Measurements from ENCODE around the gene C5. TPM values are rescaled to one million over a fixed set of nuclear protein-coding genes. Genes with fewer than 3 reads are reported as not detected.

C5 gene
- total RNA-seq, 1 experiment from 2014 or later, result 0.66 TPM

- TF ChIP-seq EGR1 (IDR thresholded peaks at IDR 0.05; ENCODE audit: low read depth), result no peak
- no peak for TF ChIP-seq FOSL1 (IDR thresholded peaks at IDR 0.05; ENCODE audit: low read depth)
- no peak for TF ChIP-seq EZH2 (IDR thresholded peaks at IDR 0.05)
- TF ChIP-seq JUND (IDR thresholded peaks at IDR 0.05), result no peak
- TF ChIP-seq CEBPB (IDR thresholded peaks at IDR 0.05; ENCODE audit: low read depth), result no peak
- TF ChIP-seq SRF (IDR thresholded peaks at IDR 0.05; ENCODE audit: low read depth), result no peak
- TF ChIP-seq YY1 (IDR thresholded peaks at IDR 0.05; ENCODE audit: extremely low read depth, insufficient replicate concordance, low read depth, low read length), result no peak
- TF ChIP-seq EZH2phosphoT487 (IDR thresholded peaks at IDR 0.05; ENCODE audit: borderline replicate concordance), result no peak
- TF ChIP-seq POLR2AphosphoS5 (IDR thresholded peaks at IDR 0.05; ENCODE audit: low read depth, low read length), result no peak
- TF ChIP-seq POLR2A (IDR thresholded peaks at IDR 0.05; ENCODE audit: borderline replicate concordance, extremely low read depth, insufficient read depth, insufficient read length), result no peak
- TF ChIP-seq ZFX (IDR thresholded peaks at IDR 0.05), result no peak
- no peak for TF ChIP-seq SIN3A (IDR thresholded peaks at IDR 0.05; ENCODE audit: low read depth)
- no peak for TF ChIP-seq CBX3 (IDR thresholded peaks at IDR 0.05; ENCODE audit: low read depth)
- TF ChIP-seq RAD21 (IDR thresholded peaks at IDR 0.05; ENCODE audit: low read depth), result no peak
Observed at GRCh38 chr9:120932086-120932823, 117.8 kb downstream of the C5 start (continued).

- Histone ChIP-seq H3K4me1 (ENCODE audit: control insufficient read depth in 1 of 2, insufficient read depth in 2 of 2, low read length in 2 of 2) (peaks cover 18 to 31% of the 10 kb centered on the region in 2 experiments), H3K9me3 (ENCODE audit: control insufficient read depth in 1 of 2, insufficient read depth in 1 of 2, low read depth in 1 of 2, low read length in 2 of 2) (no peaks in the 10 kb centered on the region), H3K4me3 (replicated peaks in 1 of 2; ENCODE audit: low read depth in 1 of 2, low read length in 2 of 2) (no peak overlapping the region), H3K9me2 (ENCODE audit: insufficient read depth) (no peaks in the 10 kb centered on the region), H3K9ac (ENCODE audit: low read length) (no peak overlapping the region), H3K27ac (ENCODE audit: low read depth, low read length) (no peak overlapping the region), H3K4me2 (ENCODE audit: low read length) (no peak overlapping the region), H2AFZ (ENCODE audit: low read depth, low read length, poor library complexity, severe bottlenecking) (no peak overlapping the region), H3K27me3 (ENCODE audit: insufficient read depth, low read length) (no peaks in the 10 kb centered on the region), H4K20me1 (ENCODE audit: insufficient read depth) (no peaks in the 10 kb centered on the region), H3K79me2 (ENCODE audit: insufficient read depth, low read length) (no peaks in the 10 kb centered on the region), H3K36me3 (ENCODE audit: control insufficient read depth in 1 of 2, insufficient read depth in 2 of 2, low read length in 2 of 2) (no peaks in the 10 kb centered on the region)
- intact Hi-C loops (cut with micrococcal nuclease), result no loop called here
- ChIA-PET RAD21 (ENCODE audit: low non-redundant PET in 1 of 2, low total read pairs in 2 of 2, uncharacterized antibody in 2 of 2, unreplicated experiment in 2 of 2) (no interaction called here), CTCF (no interaction called here), POLR2A (interaction anchor here (0.6 to 0.7 kb wide), 2 partner anchors 58 to 138 kb away, joined by 3 read pairs; partner anchors contain the start of gene FBXW2)
- no peak for DNase-seq (ENCODE audit: low read depth, low spot score)
- no TSS peak for BruUV-seq (replicated peaks)
- no peak for ATAC-seq
- no peak for TF ChIP-seq SP1 (IDR thresholded peaks at IDR 0.05; ENCODE audit: low read depth)
- TF ChIP-seq CTCF (IDR thresholded peaks at IDR 0.05 in 2 of 3, conservative IDR thresholded peaks at IDR 0.05 in 1 of 3; ENCODE audit: borderline replicate concordance in 1 of 3, insufficient read depth in 1 of 3, low read depth in 2 of 3, low read length in 2 of 3), result no peak
- TF ChIP-seq ATF3 (IDR thresholded peaks at IDR 0.05), result no peak
- no peak for TF ChIP-seq TCF7L2 (IDR thresholded peaks at IDR 0.05; ENCODE audit: borderline replicate concordance, extremely low read depth, insufficient read depth, insufficient read length)
- no peak for TF ChIP-seq YY1 (IDR thresholded peaks at IDR 0.05; ENCODE audit: extremely low read depth, insufficient replicate concordance, low read depth, low read length)
- TF ChIP-seq REST (IDR thresholded peaks at IDR 0.05; ENCODE audit: low read depth), result no peak
- no peak for TF ChIP-seq MAX (IDR thresholded peaks at IDR 0.05)
Observed at GRCh38 chr9:120931231-120932085, 118.6 kb downstream of the C5 start.

Data from HCT116 (cell line).